ENCODE measurements around the gene MTRF1.

The MTRF1 gene

GRCh38 chr13:41206467-41206866 is 56.9 kb downstream of the MTRF1 start:
- TF ChIP-seq EZH2 (IDR thresholded peaks at IDR 0.05; ENCODE audit: borderline replicate concordance, low read length) (no peak), CTCF (IDR thresholded peaks at IDR 0.05; ENCODE audit: low read length) (no peak)
- Histone ChIP-seq H3K9ac (ENCODE audit: low read length) (no peak overlapping the region), H3F3A (ENCODE audit: insufficient read depth, low read length) (no peaks in the 10 kb centered on the region), H3K4me2 (ENCODE audit: low read length) (no peak overlapping the region), H3K79me2 (ENCODE audit: insufficient read depth, low read length) (no peaks in the 10 kb centered on the region), H3K4me1 (ENCODE audit: insufficient read depth, low read length, severe bottlenecking) (no peaks in the 10 kb centered on the region), H3K9me3 (ENCODE audit: low read length) (peaks cover 12% of the 10 kb centered on the region), H2AFZ (ENCODE audit: low read length) (no peak overlapping the region), H4K20me1 (ENCODE audit: insufficient read depth, low read length) (no peaks in the 10 kb centered on the region), H3K9me2 (ENCODE audit: low read depth, low read length) (no peaks in the 10 kb centered on the region), H3K27me3 (ENCODE audit: insufficient read depth, low read length) (no peaks in the 10 kb centered on the region), H3K4me3 (ENCODE audit: low read depth, low read length, poor library complexity, severe bottlenecking) (no peak overlapping the region), H3K27ac (ENCODE audit: low read depth, low read length, poor library complexity, severe bottlenecking) (no peak overlapping the region), H3K36me3 (ENCODE audit: insufficient read depth, low read length) (no peaks in the 10 kb centered on the region)

GRCh38 chr13:41203810-41204209 is 59.6 kb downstream of the MTRF1 start:
- Histone ChIP-seq H2AFZ (ENCODE audit: low read length) (no peak overlapping the region), H3K4me2 (ENCODE audit: low read length) (no peak overlapping the region), H3K9me3 (ENCODE audit: low read length) (peaks cover 6% of the 10 kb centered on the region; the same call in 1 of the 2 replicates), H3K36me3 (ENCODE audit: insufficient read depth, low read length) (no peaks in the 10 kb centered on the region), H4K20me1 (ENCODE audit: insufficient read depth, low read length) (no peaks in the 10 kb centered on the region), H3K79me2 (ENCODE audit: insufficient read depth, low read length) (no peaks in the 10 kb centered on the region), H3K27ac (ENCODE audit: low read depth, low read length, poor library complexity, severe bottlenecking) (no peak overlapping the region), H3K9me2 (ENCODE audit: low read depth, low read length) (no peaks in the 10 kb centered on the region), H3K27me3 (ENCODE audit: insufficient read depth, low read length) (no peaks in the 10 kb centered on the region), H3K4me3 (ENCODE audit: low read depth, low read length, poor library complexity, severe bottlenecking) (no peak overlapping the region), H3K4me1 (ENCODE audit: insufficient read depth, low read length, severe bottlenecking) (peaks cover 15% of the 10 kb centered on the region), H3K9ac (ENCODE audit: low read length) (no peak overlapping the region), H3F3A (ENCODE audit: insufficient read depth, low read length) (no peaks in the 10 kb centered on the region)
- TF ChIP-seq EZH2 (IDR thresholded peaks at IDR 0.05; ENCODE audit: borderline replicate concordance, low read length) (no peak), CTCF (IDR thresholded peaks at IDR 0.05; ENCODE audit: low read length) (no peak)

- H3K9ac ChIP-seq (ENCODE audit: low read length), result no peak overlapping the region
- H3K4me3 ChIP-seq (ENCODE audit: low read depth, low read length, poor library complexity, severe bottlenecking), result no peak overlapping the region
Observed at GRCh38 chr13:41200126-41200525, 63.2 kb downstream of the MTRF1 start.

More at GRCh38 chr13:41200126-41200525, 63.2 kb downstream of the MTRF1 start:
- Histone ChIP-seq H3K79me2 (ENCODE audit: insufficient read depth, low read length) (no peaks in the 10 kb centered on the region), H3K9me3 (ENCODE audit: low read length) (no peaks in the 10 kb centered on the region), H4K20me1 (ENCODE audit: insufficient read depth, low read length) (no peaks in the 10 kb centered on the region), H3K9me2 (ENCODE audit: low read depth, low read length) (no peaks in the 10 kb centered on the region), H3K4me1 (ENCODE audit: insufficient read depth, low read length, severe bottlenecking) (peaks cover 22% of the 10 kb centered on the region), H3K27ac (ENCODE audit: low read depth, low read length, poor library complexity, severe bottlenecking) (peak overlapping the region; percentile 67), H3F3A (ENCODE audit: insufficient read depth, low read length) (no peaks in the 10 kb centered on the region), H2AFZ (ENCODE audit: low read length) (no peak overlapping the region), H3K27me3 (ENCODE audit: insufficient read depth, low read length) (no peaks in the 10 kb centered on the region), H3K4me2 (ENCODE audit: low read length) (no peak overlapping the region), H3K36me3 (ENCODE audit: insufficient read depth, low read length) (no peaks in the 10 kb centered on the region)
- TF ChIP-seq CTCF (IDR thresholded peaks at IDR 0.05; ENCODE audit: low read length), result no peak
- no peak for TF ChIP-seq EZH2 (IDR thresholded peaks at IDR 0.05; ENCODE audit: borderline replicate concordance, low read length)

All from OCI-LY1 (cell line).